HT1080 (cell line): Measurements from ENCODE around the gene MRGPRG. TPM values are rescaled to one million over a fixed set of nuclear protein-coding genes. Genes with fewer than 3 reads are reported as not detected.
"Not testable (repeated sequence)": the region's sequence is repeated elsewhere in the genome, so short reads cannot be mapped to it uniquely, and the experiment has no call there.

ENCODE experiments used
- DNase-seq: peaks from one replicate; pipeline ENCODE4 v3.0.0-alpha.2; 2015; ENCODE audit warnings: low read depth
- polyA plus RNA-seq, 2 experiments: library from polyadenylated mRNA; depleted of rRNA; stranded (reverse); fragments of >200 nt; gene quantifications; 2 replicates each; pipeline ENCODE4 v1.2.3, GENCODE V29; 2015
- total RNA-seq: library from RNA; depleted of rRNA; stranded (reverse); fragments of >200 nt; shearing (Covaris generic); gene quantifications from 2 replicates; pipeline ENCODE4 v1.2.3, GENCODE V29; 2014; rRNA removed

MRGPRG gene, protein sequence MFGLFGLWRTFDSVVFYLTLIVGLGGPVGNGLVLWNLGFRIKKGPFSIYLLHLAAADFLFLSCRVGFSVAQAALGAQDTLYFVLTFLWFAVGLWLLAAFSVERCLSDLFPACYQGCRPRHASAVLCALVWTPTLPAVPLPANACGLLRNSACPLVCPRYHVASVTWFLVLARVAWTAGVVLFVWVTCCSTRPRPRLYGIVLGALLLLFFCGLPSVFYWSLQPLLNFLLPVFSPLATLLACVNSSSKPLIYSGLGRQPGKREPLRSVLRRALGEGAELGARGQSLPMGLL
- total RNA-seq = not detected in 2 replicates
- polyA plus RNA-seq (2015; cell fraction: cytosol; rRNA removed) = not detected in 2 replicates
- polyA plus RNA-seq (2015; cell fraction: nucleus; rRNA removed) = not detected in 2 replicates

- no peak for DNase-seq
Measured at GRCh38 chr11:3218483-3219280, at the start of gene MRGPRG. Gene MRGPRG, minus strand, starts transcription at chr11:3218813. Its CDS starts 0 bp downstream, at chr11:3218813.

- not testable (repeated sequence) for DNase-seq
Measured at GRCh38 chr11:3262548-3262947, 43.9 kb upstream of the MRGPRG start.

DNA sequence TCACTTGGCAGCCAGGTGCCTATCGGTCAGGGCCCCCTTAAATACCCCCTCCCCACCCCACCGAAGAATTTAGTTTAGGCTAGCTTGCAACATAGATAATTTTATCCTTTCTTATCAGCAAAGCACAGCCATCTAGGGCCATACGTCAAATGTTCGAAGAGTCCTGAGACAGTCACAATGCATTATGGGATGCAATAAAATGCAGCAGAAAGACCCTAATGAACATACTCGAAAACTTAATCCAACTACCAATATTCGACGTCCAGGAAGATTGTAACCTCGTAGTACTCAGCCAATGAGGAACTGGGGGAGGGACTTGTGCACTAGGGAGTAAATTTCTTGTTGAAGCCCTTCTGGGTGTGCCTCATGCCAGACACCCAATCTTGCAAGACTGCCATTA is 43.2 kb upstream of the MRGPRG start:
- DNase-seq = not testable (repeated sequence)

- DNase-seq = not testable (repeated sequence)
Measured at GRCh38 chr11:3257509-3257908, 38.9 kb upstream of the MRGPRG start.

DNA sequence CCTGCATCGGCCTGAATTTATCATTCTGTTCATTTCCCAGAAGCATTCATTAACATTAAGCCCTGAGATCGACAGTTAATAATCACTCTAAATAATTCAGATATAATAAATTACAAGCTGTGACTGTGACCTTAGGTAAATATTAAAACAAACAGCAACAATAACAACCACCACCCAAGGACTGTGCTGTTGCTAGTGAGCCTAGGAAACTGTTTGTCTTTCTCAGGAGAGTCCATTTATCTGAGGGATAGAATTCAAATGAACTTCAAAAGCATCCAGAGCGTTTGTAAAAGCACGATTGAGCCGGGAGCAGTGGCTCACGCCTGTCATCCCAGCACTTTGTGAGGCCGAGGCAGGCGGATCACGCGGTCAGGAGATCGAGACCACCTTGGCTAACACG is 36.6 kb upstream of the MRGPRG start:
- not testable (repeated sequence) for DNase-seq

DNA sequence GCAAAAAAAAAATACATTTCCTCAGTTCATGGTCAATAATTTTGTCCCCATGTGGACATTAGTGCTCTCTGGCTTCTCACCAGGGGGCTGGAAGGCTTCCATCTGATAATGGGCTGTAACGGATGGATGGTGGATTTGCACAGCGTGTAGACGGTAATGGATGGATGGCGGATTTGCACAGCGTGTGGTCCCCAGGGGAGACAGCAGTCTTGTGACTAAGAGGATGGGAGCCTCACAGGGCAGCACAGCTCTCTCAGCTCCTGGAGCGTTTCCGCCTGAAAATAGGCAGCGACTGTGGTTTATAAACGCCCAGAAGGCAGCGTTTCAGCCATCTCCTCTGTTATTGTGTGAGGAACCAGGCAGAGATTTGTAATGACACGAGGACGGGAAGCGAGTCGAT is 36.2 kb upstream of the MRGPRG start:
- DNase-seq = not testable (repeated sequence)

- DNase-seq = no peak
Measured at GRCh38 chr11:3245071-3245470, 26.5 kb upstream of the MRGPRG start.

GRCh38 chr11:3243880-3244279 is 25.3 kb upstream of the MRGPRG start:
- no peak for DNase-seq

- no peak for DNase-seq
Measured at GRCh38 chr11:3237119-3237518, 18.5 kb upstream of the MRGPRG start.

DNA sequence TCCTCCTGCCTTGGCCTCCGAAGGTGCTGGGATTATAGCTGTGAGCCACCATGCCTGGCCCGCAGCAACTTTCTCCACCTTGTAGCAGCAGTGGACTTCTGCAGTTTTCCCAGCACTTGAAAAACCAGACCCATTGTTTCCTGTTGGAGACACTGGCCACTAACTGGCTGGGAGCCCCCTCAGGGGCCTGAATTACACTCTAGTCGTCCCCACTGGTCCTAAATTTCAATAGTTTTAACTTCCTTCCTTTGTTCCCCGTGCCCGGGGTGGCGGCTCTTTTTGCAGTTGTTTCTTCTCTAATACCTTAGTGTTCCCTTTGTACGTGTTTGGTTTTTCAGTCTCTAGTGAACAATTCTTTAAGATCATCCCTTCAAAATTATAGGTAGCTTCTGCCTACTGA is 16.2 kb upstream of the MRGPRG start:
- DNase-seq = no peak

GRCh38 chr11:3232956-3233355 is 14.3 kb upstream of the MRGPRG start:
- DNase-seq = no peak

DNA sequence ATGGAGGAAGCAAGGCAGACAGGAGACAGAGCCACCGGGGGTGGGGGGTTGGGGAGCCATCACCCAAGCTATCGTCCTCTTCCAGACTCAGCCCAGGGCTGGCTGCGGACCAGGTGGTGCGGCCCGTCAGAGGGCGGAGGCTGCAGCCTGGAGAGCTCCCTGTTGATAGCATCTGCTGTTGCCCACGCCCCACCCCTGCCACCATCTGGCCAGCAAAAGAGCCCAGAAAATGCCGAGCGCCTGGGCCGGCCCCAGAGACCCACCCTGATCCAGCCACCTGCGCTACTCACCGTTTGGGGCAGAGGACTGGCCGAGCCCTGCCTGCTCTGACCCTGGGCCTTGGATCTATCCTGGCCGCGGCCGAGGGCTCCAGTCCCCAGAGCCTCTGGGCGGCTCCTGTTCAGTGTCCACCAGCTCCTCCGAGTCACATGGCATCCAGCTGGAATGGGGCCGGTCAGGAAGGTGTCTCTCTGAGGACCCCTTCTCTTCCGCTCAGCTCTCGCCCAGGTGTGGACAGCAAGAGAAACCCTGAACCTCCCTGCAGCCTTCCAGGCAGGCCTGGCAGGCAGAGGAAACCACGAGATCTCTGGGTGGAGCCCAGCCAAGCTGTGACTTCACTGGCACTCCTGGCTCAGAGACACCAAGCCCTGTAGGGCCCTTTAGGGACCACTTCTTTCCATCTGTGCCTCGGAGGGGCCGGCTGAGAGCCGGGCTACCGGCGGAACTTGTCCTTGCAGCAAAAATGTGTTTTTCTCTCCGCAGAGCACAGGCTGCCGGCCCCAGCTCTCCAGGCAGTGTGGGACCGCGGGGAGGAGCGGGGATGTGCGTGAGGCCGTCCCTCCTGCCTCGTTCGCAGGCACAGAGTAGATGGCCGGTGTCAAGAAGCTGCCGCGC is 13.5 kb upstream of the MRGPRG start, which contains the start of gene MRGPRE:
MRGPRE (minus strand) TSS at position 567 of the 894 bp plus-strand sequence. CDS start 3,618 bp downstream, outside the sequence.
- no peak for DNase-seq

DNA sequence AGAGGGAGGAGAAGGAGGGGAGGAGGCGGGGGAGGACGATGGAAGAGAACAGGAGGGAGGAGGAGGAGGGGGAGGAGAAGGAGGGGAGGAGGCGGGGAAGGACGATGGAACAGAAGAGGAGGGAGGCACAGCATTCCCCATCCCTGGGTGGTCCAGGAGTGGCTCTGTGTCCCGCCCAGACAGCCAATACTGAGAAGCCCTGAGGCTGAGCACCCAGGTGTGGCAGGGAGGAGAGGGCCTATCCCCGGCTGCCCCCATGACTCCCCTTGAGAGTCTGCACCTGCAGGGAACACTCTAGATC is 12.9 kb upstream of the MRGPRG start:
- DNase-seq = no peak

- DNase-seq = no peak
Measured at GRCh38 chr11:3230636-3231549, 12.3 kb upstream of the MRGPRG start.

DNA sequence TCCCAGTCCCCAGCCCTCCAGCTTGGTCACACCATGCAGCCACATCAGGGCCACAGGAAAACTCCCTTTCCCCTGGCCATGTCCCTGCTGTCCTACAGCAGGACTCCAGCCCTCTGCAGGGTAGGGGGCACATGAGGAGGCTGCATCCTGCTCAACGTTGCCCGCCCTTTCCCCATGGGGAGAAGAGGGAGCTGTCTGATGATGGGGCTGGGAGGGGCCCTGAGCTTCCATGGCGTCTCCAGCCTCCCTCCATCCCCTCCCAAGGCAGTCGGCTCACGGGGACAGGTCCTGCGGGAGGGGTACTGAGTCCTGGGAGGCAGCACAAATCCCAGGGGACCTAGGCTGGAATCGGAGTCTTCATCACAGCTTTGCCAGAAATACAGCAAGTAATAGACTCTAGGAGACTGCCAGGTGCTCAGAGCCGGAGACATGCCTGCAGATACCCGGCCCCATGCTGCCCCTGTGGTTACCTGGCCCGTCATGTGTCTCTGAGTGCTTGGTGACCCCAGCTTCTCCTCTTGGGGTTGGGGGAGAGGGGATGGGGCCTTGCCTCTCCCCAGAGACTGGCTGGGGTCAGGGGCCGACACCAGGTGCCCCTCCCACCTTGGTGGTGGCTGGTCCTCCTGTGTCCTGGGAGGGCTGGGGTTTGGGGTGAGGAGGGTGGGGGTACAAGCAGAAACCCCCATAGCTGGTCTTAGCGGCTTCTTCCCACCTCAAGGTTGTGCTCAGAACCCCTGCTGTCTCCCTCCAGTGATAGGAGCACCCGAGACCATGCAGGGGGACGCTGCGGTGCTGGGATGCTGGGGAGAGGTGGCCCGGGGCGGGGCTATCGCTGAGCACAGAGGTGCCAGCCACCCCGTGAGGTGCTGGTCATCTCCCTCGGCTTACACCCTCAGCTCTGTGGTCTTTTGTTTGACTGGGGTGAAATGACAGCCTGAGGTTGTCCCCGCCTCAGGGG is 11.3 kb upstream of the MRGPRG start:
- DNase-seq = no peak

DNA sequence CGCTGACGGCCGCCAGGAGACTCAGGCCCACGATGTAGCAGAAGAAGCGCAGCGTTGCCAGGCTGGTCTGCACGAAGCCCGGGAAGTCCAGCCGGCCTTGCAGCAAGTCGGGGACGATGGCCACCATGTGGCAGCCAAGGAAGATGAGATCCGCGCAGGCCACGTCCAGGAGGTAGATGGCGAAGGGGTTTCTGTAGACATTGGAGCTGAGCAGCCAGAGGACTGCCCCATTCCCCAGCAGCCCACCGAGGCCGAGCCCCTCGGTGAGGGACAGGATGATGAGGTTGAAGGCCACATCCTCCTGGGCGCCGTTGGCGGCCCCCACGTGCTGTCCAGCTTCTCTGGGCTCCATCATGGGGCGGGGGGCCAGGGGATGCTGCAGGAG is 9.8 kb upstream of the MRGPRG start:
- DNase-seq = no peak

- DNase-seq = no peak
Measured at GRCh38 chr11:3227568-3228444, 9.2 kb upstream of the MRGPRG start.

DNA sequence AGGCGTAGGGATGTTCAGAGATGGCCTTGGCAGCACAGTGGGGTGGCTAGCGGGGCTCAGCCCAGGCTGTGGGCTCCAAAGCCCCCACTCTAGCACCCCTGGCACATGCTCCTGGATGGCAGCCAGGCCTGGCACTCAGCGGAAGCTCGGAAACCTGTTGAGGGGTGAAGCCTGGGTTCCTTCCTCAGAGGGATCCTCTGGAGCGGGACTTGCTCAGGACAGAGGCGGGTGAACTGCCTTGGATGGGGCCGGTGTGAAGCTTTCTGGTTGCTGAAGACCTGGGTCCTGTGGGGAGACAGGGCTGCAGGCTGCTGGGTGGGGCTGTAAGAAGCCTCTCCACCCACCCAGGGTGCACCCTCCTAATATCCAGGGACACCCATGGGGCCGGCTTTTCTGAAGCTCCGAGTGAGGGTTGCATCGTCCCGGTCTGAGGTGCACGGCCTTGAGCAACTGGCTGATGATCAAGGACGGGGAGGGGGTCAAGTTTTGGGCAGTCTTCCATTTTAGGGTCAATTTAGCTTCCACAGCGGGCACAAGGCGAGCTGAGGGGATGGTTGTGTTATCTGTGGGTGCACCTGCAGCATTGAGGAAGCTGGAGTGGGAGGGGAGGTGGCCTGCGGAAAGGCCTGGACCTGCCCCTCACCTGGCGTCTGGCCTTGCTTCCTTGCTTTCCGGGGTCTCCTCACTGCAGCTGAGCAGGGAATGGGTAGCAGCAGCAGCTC is 8.4 kb upstream of the MRGPRG start:
- no peak for DNase-seq
